NB4 (cell line): ENCODE data around the gene DRG2.

Source experiments
- POLR2A ChIP-seq: IDR thresholded peaks from 2 replicates; pipeline ENCODE4 v1.6.1; 2011; ENCODE audit warnings: mild to moderate bottlenecking; ENCODE audit not compliant: insufficient read length; ENCODE audit errors: extremely low read depth
- TF ChIP-seq, protein P1 (sequence below): IDR thresholded peaks from one replicate; pipeline ENCODE4 v1.5.1; 2012; ENCODE audit warnings: low read depth, low read length

- TF ChIP-seq, protein P1, sequence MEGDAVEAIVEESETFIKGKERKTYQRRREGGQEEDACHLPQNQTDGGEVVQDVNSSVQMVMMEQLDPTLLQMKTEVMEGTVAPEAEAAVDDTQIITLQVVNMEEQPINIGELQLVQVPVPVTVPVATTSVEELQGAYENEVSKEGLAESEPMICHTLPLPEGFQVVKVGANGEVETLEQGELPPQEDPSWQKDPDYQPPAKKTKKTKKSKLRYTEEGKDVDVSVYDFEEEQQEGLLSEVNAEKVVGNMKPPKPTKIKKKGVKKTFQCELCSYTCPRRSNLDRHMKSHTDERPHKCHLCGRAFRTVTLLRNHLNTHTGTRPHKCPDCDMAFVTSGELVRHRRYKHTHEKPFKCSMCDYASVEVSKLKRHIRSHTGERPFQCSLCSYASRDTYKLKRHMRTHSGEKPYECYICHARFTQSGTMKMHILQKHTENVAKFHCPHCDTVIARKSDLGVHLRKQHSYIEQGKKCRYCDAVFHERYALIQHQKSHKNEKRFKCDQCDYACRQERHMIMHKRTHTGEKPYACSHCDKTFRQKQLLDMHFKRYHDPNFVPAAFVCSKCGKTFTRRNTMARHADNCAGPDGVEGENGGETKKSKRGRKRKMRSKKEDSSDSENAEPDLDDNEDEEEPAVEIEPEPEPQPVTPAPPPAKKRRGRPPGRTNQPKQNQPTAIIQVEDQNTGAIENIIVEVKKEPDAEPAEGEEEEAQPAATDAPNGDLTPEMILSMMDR = no peak
- TF ChIP-seq POLR2A = no peak
Measured at GRCh38 chr17:18156976-18157280, 69.2 kb downstream of the DRG2 start.
